NB4 (cell line): Measurements from ENCODE around the gene HPCA.

Experiments used
- CTCF ChIP-seq: IDR thresholded peaks from one replicate; pipeline ENCODE4 v1.5.1; 2012; ENCODE audit warnings: low read depth, low read length
- MAX ChIP-seq: IDR thresholded peaks from 2 replicates; pipeline ENCODE4 v1.6.1; 2011; ENCODE audit warnings: low read depth, low read length
- MYC ChIP-seq: IDR thresholded peaks from 2 replicates; pipeline ENCODE4 v1.6.1; 2011; ENCODE audit warnings: low read depth, low read length
- POLR2A ChIP-seq: IDR thresholded peaks from 2 replicates; pipeline ENCODE4 v1.6.1; 2011; ENCODE audit warnings: mild to moderate bottlenecking; ENCODE audit not compliant: insufficient read length; ENCODE audit errors: extremely low read depth

GRCh38 chr1:32858791-32859190 lies 27.5 kb upstream of the HPCA start:
- TF ChIP-seq CTCF: no peak
- no peak for TF ChIP-seq MAX
- TF ChIP-seq POLR2A: no peak
- TF ChIP-seq MYC: no peak
